Prostate gland (tissue), 2 donors: ENCODE results near the gene EPHB2. TPM values are rescaled to one million over a fixed set of nuclear protein-coding genes. Genes with fewer than 3 reads are reported as not detected.

Experiments
- DNase-seq: peaks from one replicate; pipeline ENCODE4 v3.0.0-alpha.2; 2019; ENCODE audit warnings: low spot score
- H3K27ac ChIP-seq, 2 donors: fragments of 200-600 bp; sonication (generic); 2 replicates each; pipeline ENCODE4 v1.5.1; 2017 to 2019
- H3K27me3 ChIP-seq: fragments of 200-600 bp; sonication (generic); replicated peaks from 2 replicates; pipeline ENCODE4 v1.5.1; 2019; ENCODE audit not compliant: insufficient read depth
- H3K36me3 ChIP-seq, 2 donors: fragments of 200-600 bp; sonication (generic); 1 replicate in 1 of 2; 2 replicates in 1 of 2; pipeline versions ENCODE4 v1.5.1 to v1.8.1; 2017 to 2019
- H3K4me1 ChIP-seq: fragments of 200-600 bp; sonication (generic); replicated peaks from 2 replicates; pipeline ENCODE4 v1.5.1; 2019
- H3K4me3 ChIP-seq, 2 donors: fragments of 200-600 bp; sonication (generic); 2 replicates each; pipeline ENCODE4 v1.5.1; 2017 to 2019
- H3K9me3 ChIP-seq: fragments of 200-600 bp; sonication (generic); 2 replicates; pipeline ENCODE4 v1.5.1; 2017
- CTCF ChIP-seq, 4 experiments: fragments of 200-600 bp in 2 of 4; fragments of 450-650 bp in 2 of 4; sonication (generic) in 2 of 4; IDR thresholded peaks; 1 replicate in 3 of 4; 2 replicates in 1 of 4; pipeline ENCODE4 v1.5.1; 2016 to 2019; ENCODE audit warnings: antibody characterized with exemption in 4 of 4, mild to moderate bottlenecking in 2 of 4, moderate library complexity in 2 of 4
- POLR2A ChIP-seq: fragments of 450-650 bp; IDR thresholded peaks from one replicate; pipeline ENCODE4 v1.6.1; 2016; ENCODE audit warnings: antibody characterized with exemption, mild to moderate bottlenecking
- POLR2AphosphoS5 ChIP-seq: sonication (generic); formaldehyde crosslinking; IDR thresholded peaks from one replicate; pipeline ENCODE4 v1.6.1; 2017; ENCODE audit warnings: antibody characterized with exemption
- WGBS: methylation state at CpG from one replicate; pipeline ENCODE4 v1.1.5; 2018; 5-methylcytosine and 5-hydroxymethylcytosine counted together
- intact Hi-C: fragments of 100-400 bp; cut with DNase I; formaldehyde crosslinking; loops from one replicate; pipeline ENCODE4 v1.14.2; 2022
- total RNA-seq, 2 donors: library from RNA; depleted of rRNA; stranded (reverse); fragments of >200 nt; gene quantifications; one replicate each; pipeline ENCODE4 v1.1.0, GENCODE V29; 2016

The EPHB2 gene
- total RNA-seq, 2 donors from 2014 or later: 6.4 to 7.4 TPM

DNA sequence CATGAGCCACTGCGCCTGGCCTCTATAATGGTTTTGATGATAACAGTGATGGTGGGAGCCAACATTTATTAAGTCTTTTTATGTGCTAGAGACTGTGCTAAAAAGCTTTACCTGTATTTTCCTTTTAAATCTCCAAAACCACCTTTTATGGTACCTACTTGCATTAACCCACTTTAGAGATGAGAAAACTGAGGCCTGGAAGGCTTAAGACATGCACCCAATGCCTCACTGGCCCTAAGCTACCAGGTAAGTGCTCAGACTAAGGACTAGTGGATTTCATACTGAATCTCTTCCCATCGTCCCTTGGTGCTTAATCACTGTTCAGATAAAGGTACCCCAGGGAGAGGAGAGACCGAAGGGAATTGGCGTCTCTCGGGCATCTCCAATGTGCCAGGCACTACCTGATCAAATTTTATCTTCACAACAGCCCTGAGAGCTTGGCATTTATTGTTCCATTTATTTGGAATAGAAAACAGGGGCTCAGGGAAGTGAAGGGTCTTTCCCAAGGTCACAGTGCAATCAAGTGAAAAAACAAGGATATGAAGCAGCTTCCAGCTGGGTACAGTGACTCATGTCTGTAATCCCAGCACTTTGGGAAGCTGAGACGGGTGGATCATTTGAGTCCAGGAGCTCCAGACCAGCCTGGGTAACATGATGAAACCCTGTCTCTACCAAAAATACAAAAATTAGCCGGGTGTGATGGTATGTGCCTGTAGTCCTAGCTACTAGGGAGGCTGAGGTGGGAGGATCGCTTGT, 177.9 kb downstream of the EPHB2 start:
- no peak for TF ChIP-seq POLR2A
- TF ChIP-seq POLR2AphosphoS5: no peak
- TF ChIP-seq CTCF (IDR thresholded peaks at IDR 0.05): no peak
- Histone ChIP-seq H3K27ac (no peak overlapping the region), H3K36me3 (no peaks in the 10 kb centered on the region), H3K4me1 (no peaks in the 10 kb centered on the region), H3K4me3 (no peak overlapping the region), H3K9me3 (no peaks in the 10 kb centered on the region), H3K27me3 (no peaks in the 10 kb centered on the region)
- WGBS: 87% methylated on average over 8 of the region's 8 CpGs
- no peak for DNase-seq
- intact Hi-C loops: loop anchor here (1.0 kb wide), 1 partner anchor 184 kb away; no protein-coding TSS in a partner anchor

DNA sequence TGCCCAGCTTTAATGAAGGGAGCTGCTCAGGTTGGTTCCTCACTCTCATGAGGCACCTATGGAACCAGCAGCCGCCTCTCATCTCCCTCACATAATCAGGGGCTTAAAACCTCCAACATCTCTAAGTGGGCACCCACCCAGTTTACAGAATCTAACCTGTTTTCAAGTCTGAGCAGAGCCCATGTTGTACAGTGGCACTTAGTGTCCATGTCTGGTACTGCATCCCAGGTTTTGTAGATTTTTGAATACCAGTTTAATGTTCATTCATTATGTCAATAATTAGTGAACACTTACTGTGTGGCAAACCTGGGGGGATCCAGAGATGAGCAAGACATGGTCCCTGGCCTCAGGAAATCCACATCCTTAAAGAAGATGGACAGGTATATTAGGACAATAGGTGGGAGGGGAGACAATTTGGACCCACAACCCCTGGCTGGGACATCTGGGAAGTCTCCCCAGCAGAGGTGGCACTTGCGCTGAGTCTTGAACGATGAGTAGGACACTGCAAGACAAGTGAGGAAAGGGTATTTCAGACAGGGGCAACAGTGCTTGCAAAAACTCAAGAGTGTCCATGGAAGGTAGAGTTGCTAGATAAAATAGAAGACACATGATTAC, 178.7 kb downstream of the EPHB2 start:
- no peaks in the 10 kb centered on the region for H3K36me3 ChIP-seq
- H3K4me1 ChIP-seq: no peaks in the 10 kb centered on the region
- WGBS: 57% methylated on average over 3 of the region's 3 CpGs
- no peaks in the 10 kb centered on the region for H3K9me3 ChIP-seq
- TF ChIP-seq POLR2A: no peak
- peak; percentile 72 to 85 (median 78) for TF ChIP-seq CTCF (IDR thresholded peaks at IDR 0.05)
- DNase-seq: peak; percentile 18
- intact Hi-C loops: loop anchor here (1.0 kb wide), 1 partner anchor 185 kb away; no protein-coding TSS in a partner anchor
- H3K4me3 ChIP-seq: no peak overlapping the region
- H3K27ac ChIP-seq: no peak overlapping the region
- H3K27me3 ChIP-seq: no peaks in the 10 kb centered on the region

- TF ChIP-seq POLR2AphosphoS5: no peak
- TF ChIP-seq POLR2A: no peak
- no peak for TF ChIP-seq CTCF (IDR thresholded peaks at IDR 0.05)
- DNase-seq: no peak
- Histone ChIP-seq H3K4me3 (no peak overlapping the region), H3K4me1 (no peaks in the 10 kb centered on the region), H3K36me3 (no peaks in the 10 kb centered on the region), H3K27me3 (no peaks in the 10 kb centered on the region), H3K27ac (no peak overlapping the region), H3K9me3 (no peaks in the 10 kb centered on the region)
- WGBS: 93% methylated on average over 13 of the region's 13 CpGs
- intact Hi-C loops: no loop called here
Observed at GRCh38 chr1:22892789-22893188, 182.2 kb downstream of the EPHB2 start.

GRCh38 chr1:22893292-22893691, 182.7 kb downstream of the EPHB2 start:
- intact Hi-C loops: no loop called here

More at GRCh38 chr1:22893292-22893691, 182.7 kb downstream of the EPHB2 start:
- Histone ChIP-seq H3K4me1 (no peaks in the 10 kb centered on the region), H3K36me3 (no peaks in the 10 kb centered on the region), H3K27ac (no peak overlapping the region), H3K4me3 (no peak overlapping the region), H3K27me3 (no peaks in the 10 kb centered on the region), H3K9me3 (no peaks in the 10 kb centered on the region)
- no peak for TF ChIP-seq CTCF (IDR thresholded peaks at IDR 0.05)
- no peak for TF ChIP-seq POLR2A
- no peak for TF ChIP-seq POLR2AphosphoS5
- WGBS: 92% methylated on average over 3 of the region's 3 CpGs
- DNase-seq: no peak
